CD4-positive, alpha-beta T cell treated with Interleukin-15 for 4 hours (primary cell): ENCODE measurements around the gene DGKI.

Experiments
- DNase-seq: peaks from one replicate; pipeline ENCODE4 v3.0.0-alpha.2; 2020; ENCODE audit warnings: low spot score

Gene DGKI

DNA sequence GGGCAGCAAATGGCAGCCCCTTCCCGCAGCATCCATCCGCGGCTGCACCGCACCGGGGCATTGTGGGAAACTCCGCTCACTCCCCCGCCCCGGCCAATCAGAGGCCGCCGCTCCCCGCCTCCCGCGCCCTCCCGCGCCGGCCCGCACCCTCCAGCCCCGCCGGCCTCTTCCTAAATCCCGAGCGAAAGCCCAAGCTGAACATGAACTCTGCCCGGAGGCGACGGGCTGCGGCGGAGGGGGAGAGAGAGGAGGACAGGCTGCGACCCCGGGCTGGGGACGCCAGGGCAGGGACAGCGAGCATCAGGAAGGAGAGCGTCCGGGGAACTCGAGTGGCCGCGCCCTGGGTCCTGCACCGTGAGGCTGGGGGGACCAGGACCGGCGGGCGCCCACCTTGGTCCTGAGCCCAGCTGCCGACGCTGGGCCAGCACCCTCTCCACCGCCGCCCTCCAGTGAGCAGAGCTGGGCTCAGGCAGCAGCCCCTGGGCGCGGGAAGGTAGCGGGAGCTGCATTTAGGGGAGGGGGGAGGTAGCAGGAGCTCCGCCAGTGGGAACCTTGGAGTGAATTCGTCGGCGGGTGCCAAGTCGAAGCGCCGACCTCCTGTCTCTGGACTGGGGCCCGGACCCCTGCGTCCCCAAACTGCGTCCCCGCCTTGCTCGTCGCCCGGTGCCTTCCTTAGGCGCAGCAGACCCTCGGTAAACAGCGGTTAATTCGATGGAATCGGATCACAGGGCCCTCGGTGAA is at the start of gene DGKI:
TSS of gene DGKI (minus strand) at position 148 of the 741 bp plus-strand sequence.
- DNase-seq: no peak

DNA sequence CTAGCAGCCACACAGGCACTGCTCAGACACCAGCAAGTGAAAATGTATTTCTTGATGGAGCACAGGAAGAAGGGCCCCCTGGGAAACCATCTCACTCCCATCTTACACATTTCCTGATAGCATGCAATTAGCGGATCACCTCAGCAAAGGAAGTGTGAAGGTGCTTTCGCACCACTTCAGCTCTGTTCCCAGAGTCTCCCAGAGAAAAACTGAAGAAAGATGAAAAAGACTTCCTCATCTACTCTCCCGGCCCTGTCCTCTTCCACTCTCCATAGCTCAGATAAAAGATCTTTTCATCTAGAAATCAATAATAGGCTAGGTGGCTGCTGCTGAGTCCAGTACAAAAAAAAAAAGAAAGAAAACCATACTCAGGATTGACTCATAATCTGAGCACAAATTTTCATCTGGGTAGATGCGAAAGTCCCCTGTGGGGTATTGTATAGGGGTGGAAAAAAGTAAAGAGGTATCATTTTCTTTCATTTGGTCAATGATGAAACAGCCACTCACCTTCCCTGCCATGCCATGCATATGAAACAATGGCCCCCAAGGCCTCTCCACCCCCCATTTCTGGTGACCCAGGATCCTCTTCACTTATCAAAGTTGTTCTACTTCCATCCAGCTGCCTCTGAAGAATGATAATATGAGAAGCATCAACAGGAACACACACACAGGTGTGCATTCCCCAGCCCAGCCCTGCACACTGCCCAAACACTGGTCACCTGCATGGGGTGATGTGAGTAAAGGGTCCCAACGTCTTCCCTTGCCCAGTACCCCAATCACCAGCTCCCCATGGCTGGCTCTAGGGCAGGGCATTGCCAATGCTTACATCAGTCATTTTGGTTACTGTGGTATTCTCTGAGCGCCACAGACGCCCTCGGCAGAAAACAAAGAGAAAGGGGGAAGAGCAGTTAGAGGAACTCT is 48.8 kb upstream of the DGKI start:
- no peak for DNase-seq

DNA sequence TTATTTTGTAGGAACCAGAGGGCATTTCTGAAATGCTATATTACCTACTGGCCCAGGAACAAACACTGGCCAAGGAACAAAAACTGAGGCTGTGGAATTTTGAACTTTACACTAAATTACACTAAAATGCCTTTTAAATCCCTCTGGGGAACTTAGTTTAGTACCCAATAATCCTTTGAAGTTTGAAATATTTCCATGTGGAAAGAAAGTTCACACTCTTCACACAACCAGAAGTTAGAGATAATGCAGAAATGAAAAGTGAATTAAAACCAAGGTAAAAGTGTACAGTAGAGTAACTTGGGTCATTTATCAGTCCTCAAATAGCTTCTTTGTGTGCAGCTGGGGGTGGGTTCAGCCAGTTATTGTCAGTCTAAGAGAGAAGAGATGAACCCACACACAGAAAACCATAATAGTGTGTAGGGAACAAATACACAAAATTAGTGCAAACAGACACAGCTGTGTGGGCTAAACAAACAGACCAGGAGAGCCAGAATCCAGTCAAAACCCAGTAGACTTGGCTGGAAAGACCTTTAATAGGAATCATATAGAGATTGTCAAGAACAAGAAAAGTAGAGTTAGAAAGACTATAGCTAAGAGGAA is 46.5 kb upstream of the DGKI start:
- no peak for DNase-seq

DNA sequence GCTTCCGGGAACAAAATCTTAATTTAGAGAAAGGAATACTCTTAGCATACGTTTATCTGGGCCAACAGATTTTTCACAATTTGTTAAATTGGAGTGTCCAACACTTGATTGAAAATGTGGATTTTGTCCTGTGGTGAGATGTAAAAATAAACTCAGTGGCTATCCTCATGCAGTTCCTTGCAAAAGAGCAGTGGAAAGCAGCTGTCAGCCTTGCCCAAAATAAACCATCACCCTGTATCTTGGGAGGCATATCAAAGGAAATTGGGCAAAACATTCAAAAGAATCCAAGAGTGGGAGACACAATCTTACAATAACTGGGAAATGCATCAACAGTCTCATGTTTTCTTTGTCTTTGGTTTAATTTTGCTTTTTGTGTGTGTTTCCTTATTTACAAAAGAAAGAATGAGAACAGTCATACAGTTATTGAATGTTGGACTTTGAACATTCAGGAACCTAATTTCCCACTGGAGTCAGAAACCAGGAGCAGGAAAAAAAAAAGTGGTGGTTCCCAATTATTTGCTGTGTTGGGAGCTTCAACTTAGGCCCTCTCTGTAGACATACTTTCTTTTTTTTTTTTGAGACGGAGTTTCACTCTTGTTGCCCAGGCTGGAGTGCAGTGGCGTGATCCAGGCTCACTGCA is 44.4 kb upstream of the DGKI start:
- DNase-seq: no peak

DNA sequence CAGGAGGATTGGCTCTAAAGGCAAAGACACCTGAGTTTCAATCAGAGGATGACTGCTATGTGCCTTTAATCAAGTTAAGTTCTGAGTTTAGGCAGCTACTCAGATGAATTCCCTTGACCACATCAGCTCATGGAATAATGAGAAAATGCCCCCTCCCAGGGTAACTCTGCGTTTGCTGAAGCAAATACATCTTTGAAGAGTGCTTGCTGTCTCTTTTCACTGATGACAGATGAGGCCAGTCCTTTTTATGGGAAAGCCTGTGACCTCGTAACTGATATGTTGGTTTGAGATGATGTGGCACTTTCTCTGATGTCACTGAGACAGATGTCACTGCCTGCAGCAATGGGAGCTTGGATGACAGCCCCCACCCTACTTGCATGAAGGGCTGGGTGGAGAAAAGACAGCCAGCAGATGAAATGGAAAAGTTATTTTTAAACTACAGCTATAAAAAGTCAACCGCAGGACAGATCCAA is 43.7 kb upstream of the DGKI start:
- no peak for DNase-seq

DNA sequence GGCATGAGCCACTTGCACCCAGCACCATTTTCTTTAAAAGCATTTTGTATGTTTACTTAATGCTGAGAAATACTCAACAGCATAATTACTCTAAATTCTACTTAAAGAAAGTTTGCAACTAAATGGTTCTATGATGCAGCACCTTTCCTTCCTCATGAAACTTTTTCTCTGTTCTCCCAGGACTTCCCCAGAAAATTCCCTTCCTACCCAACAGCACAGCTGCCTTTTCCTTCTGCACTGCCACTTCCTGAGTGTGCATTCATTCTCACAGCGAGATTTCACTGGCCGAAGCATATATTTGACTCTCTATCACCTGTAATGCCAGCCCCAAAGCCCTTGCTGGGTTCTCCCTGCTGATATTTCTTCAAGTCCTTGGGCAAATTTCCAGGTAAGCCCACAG is 41.5 kb upstream of the DGKI start:
- DNase-seq: no peak

DNA sequence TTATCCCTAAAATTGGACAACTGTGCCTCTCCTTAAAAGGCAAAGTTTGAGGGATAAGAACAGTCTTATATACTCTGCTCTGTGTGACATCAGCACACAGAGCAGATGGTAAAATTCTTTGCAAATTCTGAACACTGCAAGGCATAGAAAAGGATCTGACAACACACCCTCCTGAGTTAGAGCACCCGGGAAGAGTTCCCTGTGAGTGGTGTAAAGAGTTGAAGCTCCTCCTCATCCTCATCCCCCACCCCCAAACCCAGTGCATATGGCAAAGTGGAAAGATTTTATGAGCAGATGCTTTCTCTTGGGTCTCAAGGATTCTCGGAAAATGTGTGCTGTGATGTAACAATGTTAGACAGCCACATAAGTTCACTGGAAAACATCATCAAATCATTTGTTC is 40.0 kb upstream of the DGKI start:
- DNase-seq: no peak

DNA sequence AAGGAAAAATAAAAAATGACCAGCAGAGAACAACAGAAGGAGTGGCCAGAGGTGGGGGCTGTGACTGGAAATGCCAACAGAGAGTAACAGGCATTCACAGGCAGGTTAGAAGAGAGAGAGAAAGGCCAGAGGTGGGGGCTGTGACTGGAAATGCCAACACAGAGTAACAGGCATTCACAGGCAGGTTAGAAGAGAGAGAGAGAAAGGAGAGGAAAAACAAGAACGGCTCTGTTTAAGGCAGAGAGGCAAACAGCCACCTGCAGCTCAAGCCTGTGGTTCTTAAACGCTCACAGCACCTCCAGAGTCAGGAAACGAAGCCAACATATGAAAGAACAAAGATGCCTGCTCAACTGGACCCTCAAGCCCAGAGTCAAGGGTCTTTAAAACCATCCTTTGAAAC is 39.5 kb upstream of the DGKI start:
- DNase-seq: no peak

DNA sequence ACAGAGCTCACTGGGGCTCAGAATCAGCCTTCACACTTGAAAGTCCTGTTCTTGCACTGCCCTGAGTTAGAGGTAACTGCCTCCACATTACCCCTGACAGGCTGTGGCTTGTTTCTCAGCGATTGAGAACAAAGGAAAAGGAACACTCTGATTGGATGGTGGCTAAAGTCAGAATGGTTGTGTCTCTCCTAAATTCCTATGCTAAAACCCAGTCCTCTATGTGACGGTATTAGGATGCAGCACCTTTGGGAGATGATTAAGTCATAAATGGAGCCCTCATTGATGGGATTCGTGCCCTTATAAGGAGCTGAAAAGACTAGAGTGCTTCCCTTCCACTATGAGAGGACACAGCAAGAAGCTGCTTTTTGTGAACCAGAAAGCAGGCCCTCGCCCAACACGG is 38.9 kb upstream of the DGKI start:
- DNase-seq: no peak

DNA sequence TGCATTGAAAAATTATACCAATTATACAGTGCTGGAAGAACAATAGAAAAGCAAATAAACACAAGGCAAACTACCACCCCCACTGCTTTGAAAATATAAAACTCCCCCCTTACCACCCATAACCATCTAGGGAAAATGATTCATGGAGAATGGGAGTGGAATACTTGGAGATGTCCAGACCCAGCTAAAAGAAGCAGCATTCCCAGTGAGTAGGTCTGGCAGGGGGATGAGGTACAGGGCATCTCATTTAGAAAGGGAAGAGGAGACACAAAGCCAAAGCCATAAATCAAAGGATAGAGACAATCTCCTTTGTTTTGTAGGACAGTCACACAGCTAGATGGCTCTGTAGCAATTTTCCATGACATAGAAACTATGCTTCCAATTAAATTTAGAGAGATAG is 36.0 kb upstream of the DGKI start:
- DNase-seq: no peak

DNA sequence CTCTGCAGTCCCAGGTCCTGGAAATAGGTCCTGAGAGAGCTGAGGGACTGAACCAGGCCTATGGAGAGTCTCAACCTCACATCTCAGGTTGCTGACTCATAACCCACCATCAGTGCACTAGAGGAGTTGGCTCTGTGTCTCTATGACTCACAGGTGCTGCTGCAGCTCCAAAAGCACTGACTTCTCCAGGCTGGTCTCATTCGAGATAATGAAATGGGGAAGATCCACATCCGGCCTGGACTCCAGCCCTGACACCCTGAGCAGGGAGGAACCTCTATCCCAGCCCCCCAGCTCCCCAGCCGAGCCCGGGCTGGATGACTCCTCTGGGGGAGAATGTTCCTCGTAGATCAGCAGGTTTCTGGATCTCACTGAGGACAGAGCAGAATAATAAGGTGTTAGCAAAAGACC is 35.5 kb upstream of the DGKI start:
- DNase-seq: no peak

DNA sequence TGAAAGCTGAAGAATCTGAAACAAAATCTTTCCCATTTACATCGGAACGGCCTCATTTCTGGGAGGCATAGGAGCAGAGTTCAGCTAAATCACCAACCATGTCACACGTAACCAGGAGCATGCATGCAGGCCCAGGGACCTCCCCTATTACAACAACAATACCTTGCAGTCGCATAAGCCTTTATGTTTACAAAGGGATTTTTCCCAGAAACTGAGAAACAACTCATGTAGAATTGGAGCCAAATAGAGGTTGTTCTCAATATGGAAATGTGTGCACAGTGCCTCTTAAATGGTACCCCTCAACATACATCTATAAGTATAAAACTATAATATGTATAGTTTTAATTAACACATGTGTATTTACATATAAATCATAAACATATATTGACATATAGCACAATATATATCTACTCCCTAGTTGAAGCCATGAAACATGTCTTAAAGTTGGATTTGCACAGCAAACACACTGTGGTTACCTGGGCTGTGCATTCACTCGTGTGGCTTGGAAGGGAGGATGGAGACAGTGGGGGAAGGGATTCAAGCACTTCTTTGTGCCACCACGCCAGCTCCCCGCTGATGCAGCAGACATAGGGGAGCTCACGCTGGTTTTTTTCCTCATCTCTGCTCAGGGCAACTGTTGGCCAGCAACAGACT is 35.0 kb upstream of the DGKI start:
- DNase-seq: no peak

DNA sequence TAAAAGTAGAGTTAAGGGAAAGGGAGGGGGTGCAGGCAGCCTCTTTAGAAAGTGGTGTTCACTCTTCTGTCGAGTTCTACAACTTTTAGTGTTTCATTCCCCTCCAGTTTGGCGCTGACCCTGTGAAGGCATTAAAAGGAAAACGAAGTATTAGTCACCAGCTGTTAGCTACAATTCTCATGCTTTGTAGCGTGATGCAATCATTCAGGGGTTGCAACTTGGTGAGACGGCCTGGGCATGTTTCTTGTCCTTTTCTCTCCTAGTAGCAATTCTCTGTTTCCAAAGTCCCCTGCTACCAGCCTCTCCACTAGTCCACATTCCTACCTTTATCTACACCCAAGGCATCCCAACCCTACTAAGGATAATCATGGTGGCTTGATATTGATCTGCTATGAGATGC is 33.7 kb upstream of the DGKI start:
- DNase-seq: no peak

DNA sequence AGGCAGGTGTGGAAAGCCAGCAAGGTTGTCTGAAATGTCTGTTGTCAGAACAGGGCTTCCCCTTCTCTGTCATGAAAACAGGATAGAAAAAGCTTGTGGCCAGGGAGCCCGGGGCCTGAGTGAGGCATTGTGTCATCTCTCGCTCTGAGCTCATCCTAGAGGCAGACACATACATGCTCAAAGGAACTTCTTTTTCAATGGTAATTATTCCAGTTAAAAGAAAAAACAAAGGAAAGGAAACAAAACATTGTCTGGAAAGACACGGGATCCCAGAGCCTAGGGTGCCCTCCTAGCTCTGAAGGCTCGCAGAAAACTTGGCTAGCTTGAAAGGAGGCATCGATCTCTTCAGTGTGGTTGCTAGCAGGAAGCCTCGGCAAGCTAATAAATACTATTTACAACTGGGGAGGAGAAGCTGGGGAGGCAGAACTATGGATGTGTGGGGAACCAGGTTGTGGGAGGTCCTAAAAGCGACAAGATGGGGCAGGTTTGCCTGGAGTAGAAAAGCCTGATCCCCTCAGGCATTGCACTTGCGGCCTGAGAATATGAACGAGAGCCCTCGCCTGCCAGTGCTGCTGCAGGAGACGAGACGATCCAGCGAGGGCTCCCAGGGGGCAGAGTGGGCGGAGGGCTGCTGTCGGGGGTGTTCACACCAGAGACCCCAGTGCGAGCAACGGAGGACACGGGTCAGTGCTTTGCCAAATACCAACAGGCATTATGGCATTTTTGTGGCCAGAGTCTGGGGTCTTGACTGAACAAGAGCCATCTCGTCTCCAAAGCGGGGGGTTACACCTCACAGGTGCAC is 32.8 kb upstream of the DGKI start:
- no peak for DNase-seq

DNA sequence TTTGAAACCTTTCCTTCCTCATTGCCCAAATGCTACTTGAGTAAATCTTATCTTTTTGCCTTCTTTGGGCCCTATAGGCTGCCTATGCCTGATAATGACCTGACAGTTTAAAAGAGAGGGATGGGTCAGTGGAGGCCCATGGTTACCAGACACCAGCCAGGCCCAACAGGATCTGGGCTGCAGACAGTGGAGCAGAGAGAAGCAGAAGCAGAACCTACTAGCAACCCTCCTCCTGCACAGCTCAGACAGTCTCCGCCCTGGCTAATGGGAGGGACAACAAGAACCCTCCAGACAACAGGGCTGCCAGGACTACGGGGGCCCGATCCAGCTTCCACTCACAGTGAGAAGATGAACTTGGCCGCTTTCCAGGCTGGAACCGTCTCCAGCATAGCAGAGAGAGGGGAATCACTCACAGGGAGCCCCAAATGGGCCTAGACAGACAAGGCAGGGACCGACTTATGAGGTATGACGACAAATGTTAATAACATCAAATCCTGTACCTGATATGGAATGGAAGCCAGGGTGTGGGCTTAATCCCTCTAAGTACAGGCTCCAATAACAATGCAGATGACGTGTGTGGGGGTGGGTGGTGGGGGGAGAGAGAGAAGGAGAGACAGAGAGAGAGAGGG is 31.7 kb upstream of the DGKI start:
- DNase-seq: no peak

DNA sequence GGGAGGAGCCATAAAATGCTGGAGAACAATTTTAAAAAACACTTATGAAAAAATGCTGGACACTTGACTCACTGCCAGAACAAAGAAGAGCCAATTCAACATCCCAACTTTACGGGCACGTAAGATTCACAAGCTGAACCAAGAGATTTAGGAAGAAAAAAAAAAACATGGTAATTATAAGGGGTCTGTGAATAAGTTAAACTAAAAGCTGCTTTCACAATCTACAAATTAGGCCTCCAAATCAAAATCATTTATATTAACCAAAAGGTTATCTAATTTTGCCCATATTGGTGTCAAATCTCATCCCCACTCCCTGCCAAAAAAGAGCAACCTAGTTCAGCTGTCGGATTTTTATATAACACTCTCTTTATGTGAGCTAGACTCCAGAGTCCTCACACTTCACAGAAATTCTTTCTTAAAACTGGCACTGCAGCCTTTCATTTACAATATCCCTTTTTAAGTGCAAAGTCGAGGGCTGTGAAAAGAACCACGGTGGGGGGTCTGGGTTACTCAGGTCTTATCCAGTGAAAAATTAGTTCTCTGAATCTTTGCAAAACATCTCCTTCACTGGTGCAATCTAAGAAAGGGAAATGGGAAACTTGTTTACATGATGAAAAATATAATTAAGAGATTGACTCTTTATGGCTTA is 30.4 kb upstream of the DGKI start:
- DNase-seq: no peak

DNA sequence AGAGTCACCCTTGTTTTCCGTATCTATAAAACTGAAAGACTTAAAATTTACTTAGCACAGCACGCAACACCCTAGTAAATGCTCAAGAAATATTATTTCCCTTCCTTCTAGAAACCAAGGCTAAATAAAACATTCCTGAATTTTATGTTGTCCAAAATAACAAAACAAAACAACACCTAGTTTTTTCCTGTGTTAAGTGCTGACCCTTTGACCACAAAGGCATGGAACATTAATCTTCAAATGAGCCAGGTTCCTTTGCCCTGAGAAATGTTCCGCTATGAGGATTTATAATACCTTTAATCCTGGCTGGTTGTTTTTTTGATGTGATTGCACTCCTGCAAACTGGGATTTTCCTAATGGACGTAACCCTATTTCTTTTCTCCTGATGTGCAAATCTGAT is 29.0 kb upstream of the DGKI start:
- no peak for DNase-seq

DNA sequence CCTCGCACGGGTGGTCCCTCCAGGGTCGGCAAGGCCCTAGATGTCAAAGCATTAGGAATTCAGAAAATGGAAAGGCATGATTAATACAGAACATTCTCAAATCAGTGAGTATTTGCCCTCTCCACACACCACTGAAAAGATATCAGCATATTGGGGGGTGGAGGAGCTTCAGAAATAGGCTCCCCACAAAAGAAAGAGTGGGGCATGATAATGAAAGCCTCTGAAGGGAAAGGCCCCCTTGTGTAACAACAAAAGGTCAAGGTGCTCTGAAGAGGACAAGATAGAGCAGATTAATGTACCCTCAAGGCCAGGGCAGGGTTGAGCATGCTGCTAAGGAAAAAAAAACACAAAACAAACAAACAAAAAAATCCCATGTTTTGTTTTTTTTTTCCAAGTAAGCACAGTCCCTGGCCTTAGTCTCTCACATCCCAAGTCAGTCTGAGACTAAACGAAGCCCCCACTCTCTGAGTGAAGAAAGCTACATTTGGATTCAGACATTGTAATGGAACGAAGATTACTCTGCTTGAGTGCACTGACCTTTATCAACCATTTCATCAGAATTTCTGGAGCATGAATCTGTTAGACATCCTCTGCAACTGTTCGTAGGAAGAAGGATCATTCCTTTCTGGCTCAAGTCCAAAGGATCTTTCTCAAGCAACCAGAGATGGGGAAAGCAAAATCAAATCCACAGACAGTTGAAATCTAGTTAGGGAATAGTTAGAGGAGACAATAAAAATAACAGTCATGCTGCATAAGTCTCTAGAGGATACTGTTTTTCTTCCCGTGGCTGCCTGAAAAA is 27.4 kb upstream of the DGKI start:
- no peak for DNase-seq

DNA sequence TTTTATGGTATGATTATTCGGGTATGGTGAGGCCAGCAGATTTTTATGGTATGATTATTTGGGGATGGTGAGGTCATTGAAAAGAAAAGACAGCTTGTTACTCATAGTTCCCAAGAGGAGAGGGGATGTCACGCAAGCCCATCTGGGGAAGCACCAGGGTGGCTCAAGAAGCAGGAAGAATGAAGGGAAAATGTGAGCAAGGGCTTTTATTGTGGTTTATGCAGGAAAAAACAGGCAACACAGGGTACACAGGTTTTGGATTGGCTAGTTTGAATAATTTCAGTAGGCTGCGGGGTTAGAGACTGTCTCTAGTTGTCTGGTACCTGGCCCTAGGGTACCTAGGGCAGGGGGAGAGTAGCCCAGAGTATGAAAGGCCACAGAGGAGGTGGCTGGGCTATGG is 26.8 kb upstream of the DGKI start:
- no peak for DNase-seq
